HEK293 (cell line): Measurements from ENCODE around the gene DYNLT4.

ENCODE experiments used
- ZFP41 ChIP-seq: fragments of 450-650 bp; formaldehyde crosslinking; IDR thresholded peaks from 2 replicates; pipeline ENCODE4 v1.5.1; 2016; ENCODE audit warnings: missing biosample characterization, missing genetic modification characterization, borderline replicate concordance
- ZNF521 ChIP-seq: fragments of 450-650 bp; formaldehyde crosslinking; IDR thresholded peaks from 2 replicates; pipeline ENCODE4 v1.5.1; 2017; ENCODE audit warnings: missing biosample characterization, mild to moderate bottlenecking, missing genetic modification characterization
- TF ChIP-seq, protein P1 (sequence below): fragments of 450-650 bp; formaldehyde crosslinking; IDR thresholded peaks from 2 replicates; pipeline ENCODE4 v1.5.1; 2016; ENCODE audit warnings: missing biosample characterization, missing genetic modification characterization
- TF ChIP-seq, protein P2 (sequence below): fragments of 450-650 bp; formaldehyde crosslinking; IDR thresholded peaks from 2 replicates; pipeline ENCODE4 v1.5.1; 2016; ENCODE audit warnings: missing biosample characterization, missing genetic modification characterization

DNA sequence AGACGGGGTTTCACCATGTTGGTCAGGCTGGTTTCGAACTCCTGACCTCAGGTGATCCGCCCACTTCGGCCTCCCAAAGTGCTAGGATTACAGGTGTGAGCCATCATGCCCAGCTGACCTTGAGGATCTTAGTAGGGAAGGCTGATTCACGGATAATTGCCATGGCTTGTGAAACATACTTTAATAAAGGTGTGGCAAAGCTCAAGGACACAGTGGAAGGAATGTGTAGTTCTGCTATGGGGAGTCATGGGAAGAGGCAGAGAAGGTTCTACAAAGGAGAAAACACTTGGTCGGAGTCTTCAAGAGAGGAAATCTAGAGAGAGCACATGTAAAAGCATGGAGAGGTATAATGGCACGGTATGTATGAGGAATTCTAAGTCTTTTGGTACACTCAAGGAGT, 48.6 kb upstream of the DYNLT4 start:
- TF ChIP-seq, protein P1, sequence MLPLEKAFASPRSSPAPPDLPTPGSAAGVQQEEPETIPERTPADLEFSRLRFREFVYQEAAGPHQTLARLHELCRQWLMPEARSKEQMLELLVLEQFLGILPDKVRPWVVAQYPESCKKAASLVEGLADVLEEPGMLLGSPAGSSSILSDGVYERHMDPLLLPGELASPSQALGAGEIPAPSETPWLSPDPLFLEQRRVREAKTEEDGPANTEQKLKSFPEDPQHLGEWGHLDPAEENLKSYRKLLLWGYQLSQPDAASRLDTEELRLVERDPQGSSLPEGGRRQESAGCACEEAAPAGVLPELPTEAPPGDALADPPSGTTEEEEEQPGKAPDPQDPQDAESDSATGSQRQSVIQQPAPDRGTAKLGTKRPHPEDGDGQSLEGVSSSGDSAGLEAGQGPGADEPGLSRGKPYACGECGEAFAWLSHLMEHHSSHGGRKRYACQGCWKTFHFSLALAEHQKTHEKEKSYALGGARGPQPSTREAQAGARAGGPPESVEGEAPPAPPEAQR (tag by site-specific recombination), result no peak
- TF ChIP-seq ZNF521 (tag by site-specific recombination) (no peak), ZFP41 (no peak)
- TF ChIP-seq, protein P2, sequence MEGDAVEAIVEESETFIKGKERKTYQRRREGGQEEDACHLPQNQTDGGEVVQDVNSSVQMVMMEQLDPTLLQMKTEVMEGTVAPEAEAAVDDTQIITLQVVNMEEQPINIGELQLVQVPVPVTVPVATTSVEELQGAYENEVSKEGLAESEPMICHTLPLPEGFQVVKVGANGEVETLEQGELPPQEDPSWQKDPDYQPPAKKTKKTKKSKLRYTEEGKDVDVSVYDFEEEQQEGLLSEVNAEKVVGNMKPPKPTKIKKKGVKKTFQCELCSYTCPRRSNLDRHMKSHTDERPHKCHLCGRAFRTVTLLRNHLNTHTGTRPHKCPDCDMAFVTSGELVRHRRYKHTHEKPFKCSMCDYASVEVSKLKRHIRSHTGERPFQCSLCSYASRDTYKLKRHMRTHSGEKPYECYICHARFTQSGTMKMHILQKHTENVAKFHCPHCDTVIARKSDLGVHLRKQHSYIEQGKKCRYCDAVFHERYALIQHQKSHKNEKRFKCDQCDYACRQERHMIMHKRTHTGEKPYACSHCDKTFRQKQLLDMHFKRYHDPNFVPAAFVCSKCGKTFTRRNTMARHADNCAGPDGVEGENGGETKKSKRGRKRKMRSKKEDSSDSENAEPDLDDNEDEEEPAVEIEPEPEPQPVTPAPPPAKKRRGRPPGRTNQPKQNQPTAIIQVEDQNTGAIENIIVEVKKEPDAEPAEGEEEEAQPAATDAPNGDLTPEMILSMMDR (tag by site-specific recombination), result no peak
